Measurements from ENCODE around the gene PSRC1.

DNA sequence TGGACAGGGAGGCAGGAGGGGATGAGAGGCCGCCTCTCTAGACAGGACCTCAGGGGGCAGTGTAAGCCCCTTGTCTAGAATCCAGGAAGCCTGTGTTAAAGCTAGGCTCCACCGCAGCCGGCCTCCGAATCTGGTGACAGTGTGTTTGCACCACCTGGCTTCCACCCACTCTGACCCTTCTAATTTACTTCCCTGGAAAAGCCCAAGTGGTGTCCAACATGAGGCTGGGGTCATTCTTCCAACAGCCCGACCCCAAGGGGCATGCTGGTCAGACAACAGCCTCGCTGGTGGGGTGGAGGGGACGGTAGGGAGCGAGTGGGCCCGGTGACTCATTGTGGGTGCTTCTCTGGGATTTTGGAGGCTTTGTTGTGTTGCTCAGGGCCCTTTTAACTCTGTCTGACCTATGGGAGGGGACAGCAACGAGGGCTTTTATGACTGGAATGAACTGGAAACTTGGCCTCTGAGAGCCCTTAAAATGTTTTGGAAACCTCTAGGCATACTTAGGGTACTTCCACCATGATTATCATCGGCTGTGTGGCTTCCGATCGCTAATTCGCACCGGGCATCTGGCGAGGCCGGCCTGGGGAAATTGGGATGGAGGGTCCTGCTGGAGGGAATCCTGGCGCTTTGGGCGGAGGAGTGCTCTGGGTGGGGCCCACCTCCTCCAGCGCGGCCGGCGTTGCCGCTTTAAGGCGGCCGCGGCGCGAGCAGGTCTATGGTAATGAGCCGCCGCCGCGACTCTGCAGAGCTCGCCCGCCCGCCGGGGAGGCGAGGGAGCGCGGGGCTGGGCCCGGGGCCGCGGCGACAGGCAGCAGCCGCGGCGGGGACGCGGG, 33.9 kb downstream of the PSRC1 start, which contains the start of gene CELSR2:
- TF ChIP-seq EZH2 (IDR thresholded peaks at IDR 0.05) (no peak), POLR2AphosphoS5 (IDR thresholded peaks at IDR 0.05; ENCODE audit: borderline replicate concordance, low read depth, low read length) (peak; percentile 29; the same call in 1 of the 2 replicates)

Data from SK-N-MC (cell line).